Left cardiac atrium (tissue), 4 donors: ENCODE data around the gene ARHGAP1. TPM values are rescaled to one million over a fixed set of nuclear protein-coding genes. Genes with fewer than 3 reads are reported as not detected.

Experiments used
- ATAC-seq, 2 donors: fragments of 200-7000 bp; cut with Tn5 transposase; one replicate each; pipeline ENCODE4 v1.9.1; 2020; ENCODE audit warnings: mild to moderate bottlenecking in 2 of 2, moderate library complexity in 2 of 2
- DNase-seq: peaks from one replicate; pipeline ENCODE4 v3.0.0-alpha.2; 2020
- intact Hi-C, 2 donors: fragments of 100-400 bp; cut with DNase I; formaldehyde crosslinking; loops; one replicate each; pipeline versions ENCODE4 v1.14.1 to v1.15.1; 2022 to 2023
- long read RNA-seq: library from polyadenylated mRNA; unstranded; transcript quantifications from one replicate; pipeline ENCODE4 v2.0.0, GENCODE V29; 2021
- total RNA-seq, 2 donors: library from RNA; stranded (reverse); fragmentation: NEBNext Ultra II Directional; extraction: Animal tissue kit (Norgen Biotek cat#: 25700); gene quantifications; one replicate each; pipeline ENCODE4 v1.2.1, GENCODE V29; 2021
- donor health status: DM: no; HTN: yes; CAD: no.
- donor health status: DM: no; HTN: yes; CAD: no; lungs with severe emphysema.
- donor health status: DM: yes; HTN: yes; CAD: no.
- donor health status: Dilated cardiomyopathy.

Gene ARHGAP1
- total RNA-seq: 100 to 1,000 TPM; 112 to 144 TPM
- long read RNA-seq, partial matches to known transcripts: 2 of 24 reads
- long read RNA-seq, other reads (novel, unspliced or antisense): 21 of 24 reads

- ATAC-seq (peak; percentile 93 to 95), DNase-seq (peak; percentile 100)
- intact Hi-C loops: no loop called here
These were observed at the start of gene ARHGAP1, which contains the start of gene ZNF408 for GRCh38 chr11:46700241-46701077. ARHGAP1 (minus strand) TSS chr11:46700619; CDS start chr11:46696107, 4,512 bp downstream. ZNF408 (plus strand) TSS chr11:46701031; CDS start chr11:46701048, 17 bp downstream.

- ATAC-seq (no peak), DNase-seq (no peak)
- intact Hi-C loops: no loop called here
These were observed 46.7 kb upstream of the ARHGAP1 start for GRCh38 chr11:46747150-46747549.

DNA sequence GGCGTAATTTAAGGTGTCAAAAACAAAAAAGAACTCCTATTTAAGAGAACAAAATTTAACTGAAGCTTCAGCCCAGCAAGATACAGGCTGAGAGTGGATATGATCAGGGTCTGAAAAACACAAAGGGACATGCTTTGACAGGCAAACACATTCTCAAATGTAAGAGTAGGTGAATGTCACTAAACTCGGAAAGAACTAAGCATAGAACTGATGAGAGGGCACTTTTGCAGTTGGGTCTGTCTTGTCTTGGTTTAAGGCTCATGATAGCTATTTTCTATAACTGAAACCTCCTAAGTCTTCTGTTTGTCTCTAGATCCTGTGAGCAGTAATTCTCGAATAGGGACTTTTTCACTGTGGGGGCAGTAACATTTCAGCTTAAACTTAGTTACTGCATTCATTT lies 45.6 kb upstream of the ARHGAP1 start:
- DNase-seq (no peak), ATAC-seq (no peak)
- intact Hi-C loops: no loop called here

GRCh38 chr11:46745328-46745727 lies 44.9 kb upstream of the ARHGAP1 start:
- DNase-seq (no peak), ATAC-seq (no peak)
- intact Hi-C loops: no loop called here

DNA sequence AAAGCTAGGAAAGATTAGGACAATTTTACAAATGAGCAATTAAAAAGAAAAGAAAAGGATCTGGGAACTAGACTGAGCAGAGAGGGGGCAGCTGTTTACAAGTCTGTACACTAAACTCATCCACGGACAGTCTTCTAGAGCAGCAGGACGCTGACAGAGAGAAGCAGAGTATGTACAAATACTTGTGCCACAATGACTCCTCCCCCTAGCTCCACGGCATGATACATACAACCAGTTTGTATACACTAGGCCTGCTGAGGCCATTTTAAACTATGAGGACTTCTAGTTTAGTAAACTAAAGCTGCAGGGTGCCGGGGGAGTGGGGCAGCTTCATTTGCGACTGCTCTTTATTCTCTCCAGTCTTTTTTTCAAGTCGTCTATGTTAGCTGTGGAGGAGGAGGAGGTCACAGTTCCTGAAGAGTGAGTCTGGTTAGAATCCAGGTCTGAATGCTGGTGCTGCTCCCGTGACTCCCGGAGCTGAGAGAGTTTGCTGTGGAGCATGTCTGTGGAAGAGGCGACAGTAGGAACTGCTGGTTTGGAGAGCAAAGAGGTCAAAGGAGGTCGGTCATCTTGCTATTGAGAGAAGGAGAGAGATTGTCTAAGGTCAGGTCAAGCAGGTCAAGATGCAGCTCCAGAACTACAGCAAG lies 43.4 kb upstream of the ARHGAP1 start:
- intact Hi-C loops: no loop called here
- ATAC-seq (no peak), DNase-seq (no peak)

DNA sequence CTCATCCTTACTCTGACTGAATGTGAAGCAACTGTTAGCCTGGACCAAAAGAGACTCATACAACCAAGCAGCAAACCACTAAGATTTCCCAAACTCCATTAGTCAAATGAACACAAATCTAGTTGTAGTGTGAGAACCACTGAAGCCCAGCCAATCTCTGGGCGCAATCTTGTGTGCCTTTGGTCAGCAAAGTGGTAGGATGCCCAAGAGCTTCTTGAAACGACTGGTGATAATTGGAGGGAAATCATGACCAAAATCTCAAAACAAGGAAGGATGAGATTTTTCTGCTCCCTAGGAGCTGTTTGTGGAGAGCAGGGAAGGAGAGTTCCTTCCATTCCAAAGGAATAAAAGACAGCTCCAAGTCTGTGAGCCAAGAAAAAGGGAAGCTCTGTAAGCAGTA lies 42.6 kb upstream of the ARHGAP1 start:
- DNase-seq (no peak), ATAC-seq (no peak)
- intact Hi-C loops: no loop called here

- no peak for DNase-seq
- no peak for ATAC-seq
- intact Hi-C loops: no loop called here
These were observed 41.4 kb upstream of the ARHGAP1 start for GRCh38 chr11:46741600-46742484.

DNA sequence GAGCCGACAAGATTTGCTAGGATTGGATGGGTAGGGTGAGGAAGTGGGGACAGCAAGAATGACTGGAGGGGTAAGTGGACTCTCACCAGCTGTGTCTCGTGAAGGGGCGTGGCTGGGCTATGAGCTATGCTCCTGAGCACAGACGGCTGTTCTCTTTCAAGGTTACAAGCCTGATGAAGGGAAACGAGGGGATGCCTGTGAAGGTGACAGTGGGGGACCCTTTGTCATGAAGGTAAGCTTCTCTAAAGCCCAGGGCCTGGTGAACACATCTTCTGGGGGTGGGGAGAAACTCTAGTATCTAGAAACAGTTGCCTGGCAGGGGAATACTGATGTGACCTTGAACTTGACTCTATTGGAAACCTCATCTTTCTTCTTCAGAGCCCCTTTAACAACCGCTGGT lies 38.5 kb upstream of the ARHGAP1 start:
- intact Hi-C loops: no loop called here
- ATAC-seq: no peak
- no peak for DNase-seq

GRCh38 chr11:46737699-46738098 lies 37.3 kb upstream of the ARHGAP1 start:
- ATAC-seq: no peak
- intact Hi-C loops: no loop called here

GRCh38 chr11:46736615-46737014 lies 36.2 kb upstream of the ARHGAP1 start:
- no peak for ATAC-seq
- intact Hi-C loops: no loop called here
- no peak for DNase-seq

More at GRCh38 chr11:46737699-46738098, 37.3 kb upstream of the ARHGAP1 start:
- no peak for DNase-seq

DNA sequence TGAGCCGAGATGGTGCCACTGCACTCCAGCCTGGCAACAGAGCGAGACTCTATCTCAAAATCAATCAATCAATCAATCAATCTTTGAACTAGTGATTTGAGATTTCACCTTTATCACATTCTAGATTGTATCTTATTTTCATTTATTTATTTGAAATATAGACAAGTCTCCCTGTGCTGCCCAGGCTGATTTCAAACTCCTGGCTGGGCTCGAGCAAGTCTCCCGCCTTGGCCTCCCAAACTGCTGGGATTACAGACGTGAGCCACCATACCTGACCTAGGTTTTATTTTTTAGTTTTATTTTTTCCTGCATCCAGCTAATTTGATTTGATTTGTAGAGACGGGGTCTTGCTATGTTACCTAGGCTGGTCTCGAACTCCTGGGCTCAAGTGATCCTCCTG lies 35.7 kb upstream of the ARHGAP1 start:
- DNase-seq: no peak
- intact Hi-C loops: no loop called here
- ATAC-seq: no peak

- DNase-seq: no peak
- intact Hi-C loops: no loop called here
- no peak for ATAC-seq
These were observed 32.8 kb upstream of the ARHGAP1 start for GRCh38 chr11:46733234-46733633.

DNA sequence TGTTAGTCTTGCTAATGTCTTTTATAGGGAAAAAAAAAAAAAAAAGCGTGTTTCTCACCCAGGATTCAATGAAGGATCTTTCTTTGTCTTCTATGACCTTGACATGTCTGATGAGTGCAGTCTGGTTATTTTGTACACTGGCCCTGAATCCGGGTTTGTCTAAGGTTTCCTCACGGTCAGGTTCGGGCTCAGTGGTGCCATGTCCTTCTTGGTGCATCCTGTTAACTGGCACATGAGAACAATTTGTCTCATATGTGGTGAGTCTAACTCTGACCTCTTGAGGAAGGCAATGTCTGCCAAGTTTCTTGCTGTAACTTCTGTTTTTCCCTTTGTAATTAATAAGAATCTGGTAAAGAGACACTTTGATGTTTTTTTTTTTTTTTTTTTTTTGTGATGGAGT lies 31.1 kb upstream of the ARHGAP1 start:
- DNase-seq (no peak), ATAC-seq (no peak)
- intact Hi-C loops: no loop called here

DNA sequence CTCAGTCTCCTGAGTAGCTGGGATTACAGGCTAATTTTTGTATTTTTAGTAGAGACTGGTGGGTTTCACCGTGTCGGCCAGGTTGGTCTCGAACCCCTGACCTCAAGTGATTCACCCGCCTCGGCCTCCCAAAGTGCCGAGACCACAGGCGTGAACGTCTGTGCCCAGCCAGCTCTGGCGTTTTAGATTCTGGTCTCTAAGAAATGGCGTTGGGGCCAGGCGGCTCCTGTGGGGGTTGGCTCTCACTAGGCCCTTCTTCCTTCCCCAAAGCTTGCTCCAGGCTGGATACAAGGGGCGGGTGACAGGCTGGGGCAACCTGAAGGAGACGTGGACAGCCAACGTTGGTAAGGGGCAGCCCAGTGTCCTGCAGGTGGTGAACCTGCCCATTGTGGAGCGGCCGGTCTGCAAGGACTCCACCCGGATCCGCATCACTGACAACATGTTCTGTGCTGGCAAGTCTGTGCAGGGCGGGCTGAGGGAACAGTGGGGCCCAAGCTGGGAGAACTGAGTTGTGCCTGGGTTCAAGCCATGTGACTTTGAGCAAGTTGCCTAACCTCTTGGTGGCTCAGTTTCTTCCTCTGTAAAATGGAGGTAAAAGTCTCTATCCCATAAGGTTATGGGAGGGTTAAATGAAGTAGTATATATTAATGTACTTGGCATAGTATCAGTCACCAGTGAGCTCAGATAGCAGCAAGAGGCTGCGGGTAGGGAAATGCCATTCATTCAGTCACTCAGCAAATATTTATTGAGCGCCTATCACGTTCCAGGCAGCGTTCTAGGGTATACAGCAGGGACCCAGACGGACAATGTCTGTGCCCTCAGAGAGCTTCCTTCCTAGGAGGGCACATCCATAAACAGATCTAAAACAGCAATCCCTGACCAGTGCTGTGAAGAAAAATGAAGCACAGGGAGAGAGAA lies 28.9 kb upstream of the ARHGAP1 start:
- no peak for ATAC-seq
- DNase-seq: no peak
- intact Hi-C loops: no loop called here

DNA sequence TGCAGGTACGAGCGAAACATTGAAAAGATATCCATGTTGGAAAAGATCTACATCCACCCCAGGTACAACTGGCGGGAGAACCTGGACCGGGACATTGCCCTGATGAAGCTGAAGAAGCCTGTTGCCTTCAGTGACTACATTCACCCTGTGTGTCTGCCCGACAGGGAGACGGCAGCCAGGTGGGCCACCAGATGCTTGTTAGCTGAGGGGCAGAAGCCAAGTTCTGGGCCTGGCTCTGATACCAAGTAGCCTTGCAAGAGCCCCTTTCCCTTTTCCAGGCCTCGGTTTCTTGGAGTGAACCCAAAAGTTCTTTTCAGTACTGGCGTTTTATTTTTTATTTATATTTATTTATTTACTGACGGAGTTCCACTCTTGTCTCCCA lies 28.2 kb upstream of the ARHGAP1 start:
- ATAC-seq: no peak
- intact Hi-C loops: no loop called here
- DNase-seq: no peak

DNA sequence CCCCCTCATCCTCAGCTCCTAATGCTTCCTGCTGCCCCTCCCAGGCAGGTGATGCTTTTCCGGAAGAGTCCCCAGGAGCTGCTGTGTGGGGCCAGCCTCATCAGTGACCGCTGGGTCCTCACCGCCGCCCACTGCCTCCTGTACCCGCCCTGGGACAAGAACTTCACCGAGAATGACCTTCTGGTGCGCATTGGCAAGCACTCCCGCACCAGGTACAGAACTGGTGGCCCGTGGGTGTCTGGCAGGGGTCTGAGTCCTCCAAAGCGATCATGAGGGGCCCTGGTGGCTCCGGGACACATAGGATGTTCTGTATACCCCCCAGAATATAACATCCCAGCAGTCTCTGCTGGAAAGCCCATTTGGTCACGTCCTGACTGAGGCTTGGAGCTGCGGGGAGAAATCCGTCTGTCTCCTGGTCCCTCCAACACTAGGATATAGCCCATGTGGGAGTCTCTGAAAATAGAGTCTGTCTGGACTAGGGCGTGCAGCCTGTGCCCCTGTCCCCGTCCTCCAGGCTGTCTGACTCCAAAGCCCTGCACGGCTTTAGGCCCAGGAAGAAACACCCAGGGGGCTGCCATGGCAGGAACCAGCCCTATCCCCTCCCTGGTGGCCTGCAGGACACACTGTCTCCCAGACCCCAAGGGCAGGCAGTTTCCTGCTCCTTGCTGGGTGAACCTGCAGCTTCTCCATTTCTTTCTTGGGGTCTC lies 27.7 kb upstream of the ARHGAP1 start:
- no peak for ATAC-seq

GRCh38 chr11:46726206-46726862 lies 25.9 kb upstream of the ARHGAP1 start:
- DNase-seq (no peak), ATAC-seq (no peak)
- intact Hi-C loops: no loop called here

More for the DNA sequence above, 27.7 kb upstream of the ARHGAP1 start:
- intact Hi-C loops: no loop called here
- DNase-seq: no peak
